ENCODE measurements around the gene CCL16.
"Not testable (repeated sequence)": the region's sequence is repeated elsewhere in the genome, so short reads cannot be mapped to it uniquely, and the experiment has no call there.

CCL16 gene

GRCh38 chr17:35981246-35981645 lies at the start of gene CCL16:
TSS of gene CCL16 (minus strand) at chr17:35981497. CDS start at chr17:35981420, 77 bp downstream.
- DNase-seq (ENCODE audit: low spot score): no peak

- DNase-seq (ENCODE audit: low spot score): no peak
Observed at GRCh38 chr17:36030956-36031355, 49.7 kb upstream of the CCL16 start.

- no peak for DNase-seq (ENCODE audit: low spot score)
Observed at GRCh38 chr17:36027761-36028160, 46.5 kb upstream of the CCL16 start.

- no peak for DNase-seq (ENCODE audit: low spot score)
Observed at GRCh38 chr17:36024106-36024869, 43.0 kb upstream of the CCL16 start.

GRCh38 chr17:36019423-36019822 lies 38.1 kb upstream of the CCL16 start:
- no peak for DNase-seq (ENCODE audit: low spot score)

- no peak for DNase-seq (ENCODE audit: low spot score)
Observed at GRCh38 chr17:36017799-36018198, 36.5 kb upstream of the CCL16 start, which contains the start of gene CCL23. TSS of gene CCL23 (minus strand) at chr17:36017972. CDS start at chr17:36017897, 75 bp downstream.

- DNase-seq (ENCODE audit: low spot score): no peak
Observed at GRCh38 chr17:36016555-36016954, 35.3 kb upstream of the CCL16 start.

- not testable (repeated sequence) for DNase-seq (ENCODE audit: low spot score)
Observed at GRCh38 chr17:36015895-36016294, 34.6 kb upstream of the CCL16 start.

- no peak for DNase-seq (ENCODE audit: low spot score)
Observed at GRCh38 chr17:36014946-36015345, 33.6 kb upstream of the CCL16 start.

GRCh38 chr17:36011201-36011600 lies 29.9 kb upstream of the CCL16 start:
- no peak for DNase-seq (ENCODE audit: low spot score)

GRCh38 chr17:36008998-36009665 lies 27.8 kb upstream of the CCL16 start:
- DNase-seq (ENCODE audit: low spot score): no peak

- no peak for DNase-seq (ENCODE audit: low spot score)
Observed at GRCh38 chr17:36004594-36005108, 23.4 kb upstream of the CCL16 start.

- no peak for DNase-seq (ENCODE audit: low spot score)
Observed at GRCh38 chr17:36002631-36003030, 21.3 kb upstream of the CCL16 start.

- no peak for DNase-seq (ENCODE audit: low spot score)
Observed at GRCh38 chr17:36001862-36002603, 20.7 kb upstream of the CCL16 start.

GRCh38 chr17:36001110-36001771 lies 19.9 kb upstream of the CCL16 start, which contains the start of gene CCL15:
TSS of gene CCL15 (minus strand) at chr17:36001553. CDS start at chr17:36001492, 61 bp downstream.
- no peak for DNase-seq (ENCODE audit: low spot score)

GRCh38 chr17:36000732-36001109 lies 19.4 kb upstream of the CCL16 start:
- DNase-seq (ENCODE audit: low spot score): no peak

GRCh38 chr17:35998756-35999155 lies 17.5 kb upstream of the CCL16 start:
- no peak for DNase-seq (ENCODE audit: low spot score)

- no peak for DNase-seq (ENCODE audit: low spot score)
Observed at GRCh38 chr17:35998018-35998545, 16.8 kb upstream of the CCL16 start.

- not testable (repeated sequence) for DNase-seq (ENCODE audit: low spot score)
Observed at GRCh38 chr17:35995346-35995745, 14.0 kb upstream of the CCL16 start.

GRCh38 chr17:35991075-35991474 lies 9.8 kb upstream of the CCL16 start:
- DNase-seq (ENCODE audit: low spot score): no peak

- no peak for DNase-seq (ENCODE audit: low spot score)
Observed at GRCh38 chr17:35988164-35988563, 6.9 kb upstream of the CCL16 start.

- DNase-seq (ENCODE audit: low spot score): no peak
Observed at GRCh38 chr17:35986643-35987042, 5.3 kb upstream of the CCL16 start, which contains the start of gene CCL14. TSS of gene CCL14 (minus strand) at chr17:35986729. CDS start at chr17:35986649, 80 bp downstream.

All from CD4-positive, alpha-beta T cell treated with Interleukin-2 at 100 ng/mL for 4 hours (primary cell).